NCI-H1092 treated with DMSO at 0.1 percent for 48 hours (cell line): ENCODE results near the gene HPSE2.
A peak's percentile ranks its signal among the peaks of the same experiment; 100 is the strongest.

Experiments
- DNase-seq: peaks from one replicate; lab custom pipeline; 2025; lab: John Stamatoyannopoulos, UW

Gene HPSE2

GRCh38 chr10:98833542-98833941 lies 402.1 kb downstream of the HPSE2 start:
- no peak for DNase-seq

GRCh38 chr10:98832738-98833137 lies 402.9 kb downstream of the HPSE2 start:
- DNase-seq = no peak

GRCh38 chr10:98832196-98832595 lies 403.5 kb downstream of the HPSE2 start:
- no peak for DNase-seq

- no peak for DNase-seq
These were observed 404.3 kb downstream of the HPSE2 start for GRCh38 chr10:98831391-98831790.

- no peak for DNase-seq
These were observed 409.9 kb downstream of the HPSE2 start for GRCh38 chr10:98825741-98826140.

GRCh38 chr10:98817396-98817795 lies 418.3 kb downstream of the HPSE2 start:
- no peak for DNase-seq

GRCh38 chr10:98815039-98815885 lies 420.4 kb downstream of the HPSE2 start:
- DNase-seq = no peak

- DNase-seq = no peak
These were observed 421.2 kb downstream of the HPSE2 start for GRCh38 chr10:98814470-98814869.

- no peak for DNase-seq
These were observed 427.3 kb downstream of the HPSE2 start for GRCh38 chr10:98808282-98808892.

- no peak for DNase-seq
These were observed 435.4 kb downstream of the HPSE2 start for GRCh38 chr10:98800263-98800662.

- DNase-seq = no peak
These were observed 440.2 kb downstream of the HPSE2 start for GRCh38 chr10:98795467-98795866.

- DNase-seq = peak; percentile 7
These were observed 444.8 kb downstream of the HPSE2 start for GRCh38 chr10:98790817-98791216.

GRCh38 chr10:98778277-98778759 lies 457.3 kb downstream of the HPSE2 start:
- no peak for DNase-seq

- DNase-seq = no peak
These were observed 477.2 kb downstream of the HPSE2 start for GRCh38 chr10:98758463-98758862.

- peak; percentile 1 for DNase-seq
These were observed 487.4 kb downstream of the HPSE2 start for GRCh38 chr10:98748298-98748697.

GRCh38 chr10:98745645-98746044 lies 490.0 kb downstream of the HPSE2 start:
- DNase-seq = no peak

- DNase-seq = no peak
These were observed 515.1 kb downstream of the HPSE2 start for GRCh38 chr10:98720551-98720950.

- no peak for DNase-seq
These were observed 522.1 kb downstream of the HPSE2 start for GRCh38 chr10:98713586-98713985.

GRCh38 chr10:98696516-98696915 lies 539.1 kb downstream of the HPSE2 start:
- DNase-seq = no peak

- DNase-seq = no peak
These were observed 540.8 kb downstream of the HPSE2 start for GRCh38 chr10:98694883-98695282.

GRCh38 chr10:98694014-98694413 lies 541.6 kb downstream of the HPSE2 start:
- no peak for DNase-seq

GRCh38 chr10:98687685-98688084 lies 548.0 kb downstream of the HPSE2 start:
- DNase-seq = no peak
